ENCODE measurements around the gene TMCO1. TPM values are rescaled to one million over a fixed set of nuclear protein-coding genes. Genes with fewer than 3 reads are reported as not detected.
"Not testable (repeated sequence)": the region's sequence is repeated elsewhere in the genome, so short reads cannot be mapped to it uniquely, and the experiment has no call there.

The TMCO1 gene
- total RNA-seq, 1 donor from 2014 or later, result 51.9 TPM

DNA sequence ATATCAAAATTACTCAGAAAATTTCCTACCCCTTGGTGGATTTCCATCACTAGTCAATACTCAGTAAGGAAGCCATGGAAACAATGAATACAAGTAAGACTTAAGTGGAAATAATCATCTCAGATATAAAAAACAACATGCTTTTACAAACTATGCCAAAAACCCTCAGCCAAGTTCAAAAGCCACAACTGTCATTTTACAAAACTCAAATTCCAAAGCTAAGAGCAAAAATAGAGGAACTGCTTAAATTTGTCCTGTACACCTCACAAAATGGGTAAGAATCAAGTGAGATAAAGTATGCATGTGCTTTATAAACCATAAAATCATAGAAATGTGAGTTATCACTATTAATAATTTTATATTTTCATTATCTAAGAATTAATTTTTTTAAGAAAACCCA, 9.6 kb downstream of the TMCO1 start:
- no peaks in the 10 kb centered on the region for H3K9me3 ChIP-seq (replicated peaks)
- intact Hi-C loops (cut with micrococcal nuclease), result no loop called here
- no peak overlapping the region for H3K27ac ChIP-seq (replicated peaks)
- H3K4me3 ChIP-seq, result no peak overlapping the region
- DNase-seq, result no peak
- no peaks in the 10 kb centered on the region for H3K27me3 ChIP-seq (ENCODE audit: low read depth)
- peaks cover 42% of the 10 kb centered on the region for H3K36me3 ChIP-seq
- TF ChIP-seq, protein P1, sequence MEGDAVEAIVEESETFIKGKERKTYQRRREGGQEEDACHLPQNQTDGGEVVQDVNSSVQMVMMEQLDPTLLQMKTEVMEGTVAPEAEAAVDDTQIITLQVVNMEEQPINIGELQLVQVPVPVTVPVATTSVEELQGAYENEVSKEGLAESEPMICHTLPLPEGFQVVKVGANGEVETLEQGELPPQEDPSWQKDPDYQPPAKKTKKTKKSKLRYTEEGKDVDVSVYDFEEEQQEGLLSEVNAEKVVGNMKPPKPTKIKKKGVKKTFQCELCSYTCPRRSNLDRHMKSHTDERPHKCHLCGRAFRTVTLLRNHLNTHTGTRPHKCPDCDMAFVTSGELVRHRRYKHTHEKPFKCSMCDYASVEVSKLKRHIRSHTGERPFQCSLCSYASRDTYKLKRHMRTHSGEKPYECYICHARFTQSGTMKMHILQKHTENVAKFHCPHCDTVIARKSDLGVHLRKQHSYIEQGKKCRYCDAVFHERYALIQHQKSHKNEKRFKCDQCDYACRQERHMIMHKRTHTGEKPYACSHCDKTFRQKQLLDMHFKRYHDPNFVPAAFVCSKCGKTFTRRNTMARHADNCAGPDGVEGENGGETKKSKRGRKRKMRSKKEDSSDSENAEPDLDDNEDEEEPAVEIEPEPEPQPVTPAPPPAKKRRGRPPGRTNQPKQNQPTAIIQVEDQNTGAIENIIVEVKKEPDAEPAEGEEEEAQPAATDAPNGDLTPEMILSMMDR (IDR thresholded peaks at IDR 0.05; ENCODE audit: borderline replicate concordance), result no peak
- H3K4me1 ChIP-seq, result peaks cover 9% of the 10 kb centered on the region

DNA sequence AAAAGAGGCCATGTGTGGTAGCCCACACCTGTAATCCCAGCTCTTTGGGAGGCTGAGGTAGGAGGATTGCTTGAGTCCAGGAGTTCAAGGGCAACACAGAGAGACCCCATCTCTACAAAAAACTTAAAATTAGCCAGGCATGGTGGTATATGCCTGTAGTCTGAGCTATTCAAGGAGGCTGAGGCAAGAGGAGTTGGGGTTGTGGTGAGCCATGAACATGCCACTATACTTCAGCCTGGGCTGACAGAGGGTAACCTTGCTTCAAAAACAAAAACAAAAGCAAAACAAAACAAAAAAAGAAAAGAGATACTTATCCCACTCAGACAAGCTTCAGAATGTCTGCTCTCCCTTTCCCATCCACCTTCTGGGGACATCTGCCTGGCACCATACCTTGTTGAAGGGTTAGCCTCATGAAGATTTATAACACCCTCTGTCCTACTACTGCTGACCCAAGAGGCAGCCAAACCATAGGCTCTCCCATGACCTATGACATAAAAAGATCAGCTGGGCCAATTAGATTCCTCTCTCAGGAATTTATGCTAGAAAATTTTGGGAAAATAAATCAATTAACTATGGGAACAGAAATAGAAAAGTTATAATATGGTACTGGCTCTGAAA, 13.2 kb downstream of the TMCO1 start:
- Histone ChIP-seq H3K36me3 (peaks cover 59% of the 10 kb centered on the region), H3K9me3 (replicated peaks) (no peaks in the 10 kb centered on the region), H3K27me3 (ENCODE audit: low read depth) (no peaks in the 10 kb centered on the region), H3K4me1 (peaks cover 16% of the 10 kb centered on the region), H3K4me3 (no peak overlapping the region), H3K27ac (replicated peaks) (no peak overlapping the region)
- TF ChIP-seq, protein P1 (IDR thresholded peaks at IDR 0.05; ENCODE audit: borderline replicate concordance), result no peak
- intact Hi-C loops (cut with micrococcal nuclease), result no loop called here
- no peak for DNase-seq

DNA sequence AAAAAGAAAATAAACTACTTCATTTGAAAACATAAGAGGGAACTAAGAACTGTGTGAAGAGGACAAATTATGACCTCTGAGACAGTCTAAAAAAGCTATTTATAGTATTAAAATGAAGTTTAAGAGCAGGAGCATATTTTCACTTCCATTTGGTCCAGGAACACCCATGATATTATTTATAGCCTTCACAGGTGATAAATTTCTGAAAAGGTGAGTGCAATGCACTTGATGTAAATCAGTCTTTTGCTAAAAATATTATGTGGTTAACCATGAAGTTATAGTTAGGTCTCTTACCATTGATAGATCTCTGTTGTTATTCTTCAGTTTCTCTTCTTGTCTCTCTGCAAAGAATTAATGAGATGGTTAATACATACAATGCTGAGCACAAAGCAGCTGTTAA, 14.7 kb downstream of the TMCO1 start:
- intact Hi-C loops (cut with micrococcal nuclease), result no loop called here
- no peaks in the 10 kb centered on the region for H3K27me3 ChIP-seq (ENCODE audit: low read depth)
- H3K4me3 ChIP-seq, result no peak overlapping the region
- no peak for DNase-seq
- peaks cover 16% of the 10 kb centered on the region for H3K4me1 ChIP-seq
- TF ChIP-seq, protein P1 (IDR thresholded peaks at IDR 0.05; ENCODE audit: borderline replicate concordance), result no peak
- no peak overlapping the region for H3K27ac ChIP-seq (replicated peaks)
- H3K9me3 ChIP-seq (replicated peaks), result no peaks in the 10 kb centered on the region
- peaks cover 64% of the 10 kb centered on the region for H3K36me3 ChIP-seq

DNA sequence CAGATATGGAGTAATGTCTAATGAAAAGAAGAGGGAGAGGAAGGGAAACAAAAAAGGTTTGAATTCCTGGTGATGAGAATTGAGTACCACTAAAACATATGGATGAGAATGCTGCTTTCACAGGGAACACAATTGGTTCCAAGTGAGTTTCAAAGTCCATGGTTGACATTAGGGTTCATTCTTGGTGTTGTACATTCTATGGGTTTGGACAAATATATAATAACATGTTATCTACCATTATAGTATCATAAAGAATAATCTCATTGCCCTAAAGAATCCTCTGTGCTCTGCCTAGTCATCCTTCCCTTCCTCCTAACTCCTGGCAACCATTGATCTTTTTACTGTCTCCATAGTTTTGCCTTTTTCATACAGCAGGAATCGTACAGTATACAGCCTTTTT, 20.1 kb downstream of the TMCO1 start:
- Histone ChIP-seq H3K27ac (replicated peaks) (no peak overlapping the region), H3K27me3 (ENCODE audit: low read depth) (no peaks in the 10 kb centered on the region), H3K4me3 (no peak overlapping the region), H3K4me1 (peaks cover under 1% of the 10 kb centered on the region), H3K36me3 (peaks cover 60% of the 10 kb centered on the region), H3K9me3 (replicated peaks) (no peaks in the 10 kb centered on the region)
- TF ChIP-seq, protein P1 (IDR thresholded peaks at IDR 0.05; ENCODE audit: borderline replicate concordance), result no peak
- no peak for DNase-seq
- intact Hi-C loops (cut with micrococcal nuclease), result no loop called here

DNA sequence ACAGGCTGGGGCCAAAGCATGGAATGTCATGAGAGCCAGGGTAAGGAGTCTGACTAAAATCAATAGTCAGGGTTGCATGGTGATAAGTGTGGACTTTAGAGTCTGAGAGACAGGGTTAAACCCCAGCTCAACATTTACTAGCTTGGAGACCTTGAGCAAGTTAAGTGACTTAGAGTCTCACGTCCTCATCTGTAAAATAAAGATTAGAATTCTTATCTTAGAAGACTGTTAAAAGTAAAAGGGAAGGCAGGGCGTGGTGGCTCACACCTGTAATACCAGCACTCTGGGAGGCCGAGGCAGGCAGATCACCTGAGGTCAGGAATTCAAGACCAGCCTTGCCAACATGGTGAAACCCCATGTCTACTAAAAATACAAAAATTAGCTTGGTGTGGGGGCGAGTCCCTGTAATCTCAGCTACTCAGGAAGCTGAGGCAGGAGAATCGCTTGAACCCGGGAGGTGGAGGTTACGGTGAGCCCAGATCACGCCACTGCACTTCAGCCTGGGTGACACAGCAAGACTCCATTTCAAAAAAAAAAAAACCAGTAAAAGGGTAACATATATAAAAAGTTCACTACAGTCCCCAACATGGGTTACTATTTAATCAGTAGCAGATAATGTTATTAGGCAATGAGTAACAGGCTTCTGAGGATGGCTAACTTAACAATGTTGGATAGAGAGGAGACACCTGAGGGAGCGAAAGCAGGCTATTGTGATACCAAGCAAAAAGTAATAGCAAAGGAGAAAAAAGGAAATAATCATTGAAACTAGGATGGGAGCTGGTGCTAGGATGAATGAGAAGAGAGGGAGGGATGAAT, 20.8 kb downstream of the TMCO1 start:
- H3K27me3 ChIP-seq (ENCODE audit: low read depth), result no peaks in the 10 kb centered on the region
- H3K36me3 ChIP-seq, result peaks cover 61% of the 10 kb centered on the region
- H3K4me3 ChIP-seq, result no peak overlapping the region
- intact Hi-C loops (cut with micrococcal nuclease), result no loop called here
- TF ChIP-seq, protein P1 (IDR thresholded peaks at IDR 0.05; ENCODE audit: borderline replicate concordance), result no peak
- H3K27ac ChIP-seq (replicated peaks), result no peak overlapping the region
- no peaks in the 10 kb centered on the region for H3K4me1 ChIP-seq
- H3K9me3 ChIP-seq (replicated peaks), result no peaks in the 10 kb centered on the region
- DNase-seq, result no peak

DNA sequence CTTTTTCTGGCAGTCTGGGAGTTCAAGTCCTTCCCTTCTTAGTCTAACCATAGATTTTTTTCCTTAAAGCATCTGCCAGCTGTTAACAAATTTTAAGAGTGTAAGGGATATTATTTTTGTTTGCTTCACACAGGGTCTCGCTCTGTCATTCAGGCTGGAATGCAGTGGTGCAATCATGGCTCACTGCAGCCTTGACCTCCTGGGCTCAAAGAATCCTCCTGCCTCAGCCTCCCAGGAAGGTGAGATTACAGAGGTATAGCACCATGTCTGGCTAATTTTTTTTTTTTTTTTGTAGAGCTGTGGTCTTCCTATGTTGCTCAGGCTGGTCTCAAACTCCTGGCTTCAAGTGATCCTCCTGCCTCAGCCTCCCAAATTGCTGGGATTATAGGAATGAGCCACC, 23.8 kb downstream of the TMCO1 start:
- H3K27ac ChIP-seq (replicated peaks); H3K4me1 ChIP-seq; DNase-seq; intact Hi-C loops (cut with micrococcal nuclease); H3K27me3 ChIP-seq (ENCODE audit: low read depth); H3K9me3 ChIP-seq (replicated peaks); H3K4me3 ChIP-seq: not testable (repeated sequence)
- peaks cover 63% of the 10 kb centered on the region for H3K36me3 ChIP-seq

Measured in left ventricle myocardium inferior (tissue), 1 donor.